H9 (cell line): ENCODE measurements around the gene NLRX1. TPM values are rescaled to one million over a fixed set of nuclear protein-coding genes. Genes with fewer than 3 reads are reported as not detected.
"Not testable (repeated sequence)": the region's sequence is repeated elsewhere in the genome, so short reads cannot be mapped to it uniquely, and the experiment has no call there.

Experiments
- DNase-seq: peaks from one replicate; pipeline ENCODE4 v3.0.0-alpha.2; 2017
- H2AFZ ChIP-seq: one replicate; pipeline ENCODE4 v1.6.1; 2013; ENCODE audit warnings: mild to moderate bottlenecking, low read length, control low read depth, moderate library complexity
- H2AK5ac ChIP-seq: 2 replicates; pipeline ENCODE4 v1.6.1; 2013; ENCODE audit warnings: low read length, control low read depth, mixed read lengths; ENCODE audit not compliant: insufficient read length
- H2BK120ac ChIP-seq: one replicate; pipeline ENCODE4 v1.6.1; 2013; ENCODE audit warnings: low read depth, mild to moderate bottlenecking, low read length, control low read depth, inconsistent platforms; ENCODE audit not compliant: poor library complexity, severe bottlenecking
- H2BK12ac ChIP-seq: 2 replicates; pipeline ENCODE4 v1.6.1; 2013; ENCODE audit warnings: low read length, control low read depth, mixed read lengths, low read depth; ENCODE audit not compliant: insufficient read length
- H2BK15ac ChIP-seq: 2 replicates; pipeline ENCODE4 v1.6.1; 2013; ENCODE audit warnings: low read depth, low read length, control low read depth
- H2BK20ac ChIP-seq: one replicate; pipeline ENCODE4 v1.6.1; 2013; ENCODE audit warnings: low read depth, mild to moderate bottlenecking, low read length, control low read depth, inconsistent platforms; ENCODE audit not compliant: poor library complexity, severe bottlenecking
- H2BK5ac ChIP-seq: 2 replicates; pipeline ENCODE4 v1.6.1; 2013; ENCODE audit warnings: low read length, control low read depth, mixed read lengths; ENCODE audit not compliant: insufficient read length
- H3K14ac ChIP-seq: 2 replicates; pipeline ENCODE4 v1.6.1; 2013; ENCODE audit warnings: low read length, control low read depth; ENCODE audit not compliant: insufficient read depth
- H3K18ac ChIP-seq: 2 replicates; pipeline ENCODE4 v1.6.1; 2013; ENCODE audit warnings: low read depth, mild to moderate bottlenecking, mixed read lengths, low read length, control low read depth; ENCODE audit not compliant: insufficient read length
- H3K23ac ChIP-seq: 2 replicates; pipeline ENCODE4 v1.6.1; 2013; ENCODE audit warnings: low read length, control low read depth, mixed read lengths, low read depth; ENCODE audit not compliant: insufficient read length
- H3K23me2 ChIP-seq: 2 replicates; pipeline ENCODE4 v1.6.1; 2013; ENCODE audit warnings: low read depth, mild to moderate bottlenecking, mixed read lengths, low read length, control low read depth; ENCODE audit not compliant: insufficient read length, poor library complexity, severe bottlenecking
- H3K27ac ChIP-seq: 2 replicates; pipeline ENCODE4 v1.5.1; 2013; ENCODE audit warnings: low read length, control low read depth, mixed read lengths, low read depth; ENCODE audit not compliant: insufficient read length
- H3K27me3 ChIP-seq: 2 replicates; pipeline ENCODE4 v1.6.1; 2013; ENCODE audit warnings: low read length, control low read depth, inconsistent platforms; ENCODE audit not compliant: insufficient read depth
- H3K4ac ChIP-seq: 2 replicates; pipeline ENCODE4 v1.6.1; 2013; ENCODE audit warnings: low read depth, mild to moderate bottlenecking, control low read depth, inconsistent platforms, low read length, moderate library complexity
- H3K4me1 ChIP-seq: 2 replicates; pipeline ENCODE4 v1.6.1; 2013; ENCODE audit warnings: low read length, control low read depth, inconsistent platforms; ENCODE audit not compliant: insufficient read depth
- H3K4me2 ChIP-seq: 2 replicates; pipeline ENCODE4 v1.6.1; 2013; ENCODE audit warnings: low read length, control low read depth, mixed read lengths; ENCODE audit not compliant: insufficient read length, insufficient read depth
- H3K56ac ChIP-seq: 2 replicates; pipeline ENCODE4 v1.6.1; 2013; ENCODE audit warnings: low read depth, mild to moderate bottlenecking, mixed read lengths, low read length, control low read depth; ENCODE audit not compliant: insufficient read length
- H3K79me1 ChIP-seq: 2 replicates; pipeline ENCODE4 v1.6.1; 2013; ENCODE audit warnings: low read depth, mild to moderate bottlenecking, moderate library complexity, low read length, control low read depth, inconsistent platforms; ENCODE audit not compliant: insufficient read depth, poor library complexity, severe bottlenecking
- H3K79me2 ChIP-seq: 2 replicates; pipeline ENCODE4 v1.6.1; 2013; ENCODE audit warnings: low read length, control low read depth, inconsistent platforms; ENCODE audit not compliant: insufficient read depth
- H3K9ac ChIP-seq: 2 replicates; pipeline ENCODE4 v1.6.1; 2013; ENCODE audit warnings: low read length, control low read depth, mixed read lengths; ENCODE audit not compliant: insufficient read length; ENCODE audit errors: extremely low read depth
- H3K9me3 ChIP-seq: one replicate; pipeline ENCODE4 v1.6.1; 2013; ENCODE audit warnings: low read depth, low read length, inconsistent platforms; ENCODE audit not compliant: control insufficient read depth
- H3T11ph ChIP-seq: one replicate; pipeline ENCODE4 v1.6.1; 2013; ENCODE audit warnings: mild to moderate bottlenecking, low read length, control low read depth, inconsistent platforms
- H4K20me1 ChIP-seq: one replicate; pipeline ENCODE4 v1.6.1; 2013; ENCODE audit not compliant: control insufficient read depth, insufficient read length, insufficient read depth
- H4K5ac ChIP-seq: 2 replicates; pipeline ENCODE4 v1.6.1; 2013; ENCODE audit warnings: low read depth, mild to moderate bottlenecking, mixed read lengths, low read length, control low read depth; ENCODE audit not compliant: insufficient read length
- H4K8ac ChIP-seq: replicated peaks from 2 replicates; pipeline ENCODE4 v1.6.1; 2013; ENCODE audit warnings: low read length, control low read depth, mixed read lengths, low read depth; ENCODE audit not compliant: insufficient read length
- H4K91ac ChIP-seq: 2 replicates; pipeline ENCODE4 v1.6.1; 2013; ENCODE audit warnings: low read depth, mild to moderate bottlenecking, moderate library complexity, mixed read lengths, low read length, control low read depth; ENCODE audit not compliant: insufficient read length
- H3K27ac Mint-ChIP-seq, 3 experiments: 2 replicates in 2 of 3; 3 replicates in 1 of 3; pipeline ENCODE4 v1.8.0; 2020 to 2021; ENCODE audit warnings: mixed read lengths in 3 of 3, mild to moderate bottlenecking in 1 of 3, moderate library complexity in 1 of 3
- H3K27me3 Mint-ChIP-seq: 2 replicates; pipeline ENCODE4 v1.8.0; 2021; ENCODE audit warnings: low read depth, mild to moderate bottlenecking, moderate library complexity, mixed read lengths
- H3K36me3 Mint-ChIP-seq, 3 experiments: 2 replicates in 2 of 3; 3 replicates in 1 of 3; pipeline ENCODE4 v1.8.0; 2020 to 2021; ENCODE audit warnings: low read depth in 3 of 3, mixed read lengths in 3 of 3; ENCODE audit not compliant: insufficient read depth in 1 of 3
- H3K4me1 Mint-ChIP-seq, 2 experiments: 2 replicates each; pipeline ENCODE4 v1.8.0; 2020; ENCODE audit warnings: mixed read lengths in 2 of 2
- H3K4me3 Mint-ChIP-seq, 2 experiments: 2 replicates in 1 of 2; 3 replicates in 1 of 2; pipeline ENCODE4 v1.8.0; 2020 to 2021; ENCODE audit warnings: mild to moderate bottlenecking in 2 of 2, mixed read lengths in 2 of 2, moderate library complexity in 1 of 2
- H3K9me3 Mint-ChIP-seq, 2 experiments: 2 replicates in 1 of 2; 3 replicates in 1 of 2; pipeline ENCODE4 v1.8.0; 2020; ENCODE audit warnings: mild to moderate bottlenecking in 2 of 2, mixed read lengths in 2 of 2, moderate library complexity in 1 of 2
- CTCF ChIP-seq: fragments of 200-600 bp; sonication (generic); conservative IDR thresholded peaks from 3 replicates; pipeline ENCODE4 v1.8.0; 2021; ENCODE audit warnings: antibody characterized with exemption, mild to moderate bottlenecking
- WGBS: extraction: QIAGEN DNeasy Blood & Tissue Kit; methylation state at CpG from one replicate; pipeline ENCODE4 v1.1.7; 2013; ENCODE audit warnings: missing lambda C conversion rate, low lambda C conversion rate, mixed read lengths; ENCODE audit not compliant: insufficient read length; ENCODE audit errors: extremely low coverage; 5-methylcytosine and 5-hydroxymethylcytosine counted together
- total RNA-seq: library from RNA; stranded (reverse); gene quantifications from 2 replicates; pipeline ENCODE4 v1.2.1, GENCODE V29; 2021

The NLRX1 gene
- total RNA-seq, 1 experiment from 2014 or later, result 18.2 TPM

GRCh38 chr11:119223856-119224255 lies 55.3 kb downstream of the NLRX1 start:
- no peaks in the 10 kb centered on the region for H3K23me2 ChIP-seq
- peaks cover 12% of the 10 kb centered on the region; the same call in 1 of the 2 replicates for H3K79me2 ChIP-seq
- H3K27me3 ChIP-seq, result no peaks in the 10 kb centered on the region
- H3K4ac ChIP-seq, result no peak overlapping the region
- H2AK5ac ChIP-seq, result no peak overlapping the region
- no peak overlapping the region for H2BK120ac ChIP-seq
- H3K27ac ChIP-seq, result no peak overlapping the region
- H3K9me3 Mint-ChIP-seq, result no peaks in the 10 kb centered on the region
- TF ChIP-seq CTCF, result no peak
- peaks cover 0 to 4% (median 2%) of the 10 kb centered on the region in 3 experiments; a peak in 3 of 7 replicates for H3K36me3 Mint-ChIP-seq
- H3K4me3 Mint-ChIP-seq, result no peak overlapping the region
- H3K14ac ChIP-seq, result no peak overlapping the region
- no peak overlapping the region for H2AFZ ChIP-seq
- no peak for DNase-seq
- no peak overlapping the region for H2BK20ac ChIP-seq
- H4K20me1 ChIP-seq, result no peaks in the 10 kb centered on the region
- no peaks in the 10 kb centered on the region for H3K27me3 Mint-ChIP-seq
- no peak overlapping the region for H3K4me2 ChIP-seq
- H3K27ac Mint-ChIP-seq, result peak overlapping the region in 1 of 3 experiments; percentile 31; a peak in 4 of 7 replicates
- peaks cover 4 to 12% of the 10 kb centered on the region in 2 experiments for H3K4me1 Mint-ChIP-seq
- H4K5ac ChIP-seq, result no peak overlapping the region
- no peak overlapping the region for H3T11ph ChIP-seq
- no peak overlapping the region for H3K56ac ChIP-seq
- H2BK12ac ChIP-seq, result no peak overlapping the region
- no peak overlapping the region for H4K8ac ChIP-seq
- peaks cover 7% of the 10 kb centered on the region for H3K79me1 ChIP-seq
- H4K91ac ChIP-seq, result no peak overlapping the region
- H2BK5ac ChIP-seq, result no peak overlapping the region
- H3K18ac ChIP-seq, result no peak overlapping the region
- H3K9ac ChIP-seq, result no peak overlapping the region
- WGBS, result no CpG with 5 or more reads among the region's 1 CpG
- no peak overlapping the region for H3K23ac ChIP-seq
- no peak overlapping the region for H2BK15ac ChIP-seq
- no peaks in the 10 kb centered on the region; the same call in 1 of the 2 replicates for H3K4me1 ChIP-seq
- H3K9me3 ChIP-seq, result no peaks in the 10 kb centered on the region

GRCh38 chr11:119228535-119229287 lies 60.2 kb downstream of the NLRX1 start:
- H2BK20ac ChIP-seq, H3K23me2 ChIP-seq, H3T11ph ChIP-seq, H3K56ac ChIP-seq, H4K8ac ChIP-seq, H3K4ac ChIP-seq, H3K79me1 ChIP-seq, H4K91ac ChIP-seq, H3K79me2 ChIP-seq, DNase-seq, H3K4me2 ChIP-seq, H3K27ac ChIP-seq, H3K9me3 Mint-ChIP-seq, H3K18ac ChIP-seq, H3K14ac ChIP-seq, H3K23ac ChIP-seq, H2BK120ac ChIP-seq, H3K4me3 Mint-ChIP-seq, H3K9ac ChIP-seq, H3K9me3 ChIP-seq, H2AK5ac ChIP-seq, H2BK5ac ChIP-seq, H3K27me3 Mint-ChIP-seq, H2BK15ac ChIP-seq, H3K27me3 ChIP-seq, H2BK12ac ChIP-seq, H2AFZ ChIP-seq, H4K5ac ChIP-seq, H3K4me1 ChIP-seq, H4K20me1 ChIP-seq: not testable (repeated sequence)
- no CpG with 5 or more reads among the region's 9 CpGs for WGBS
- Mint-ChIP-seq H3K27ac (peak overlapping the region in 1 of 3 experiments; percentile 85; a peak in 3 of 7 replicates), H3K4me1 (peaks cover 9 to 18% of the 10 kb centered on the region in 2 experiments), H3K36me3 (peaks cover 8 to 26% (median 21%) of the 10 kb centered on the region in 3 experiments; a peak in 5 of 7 replicates)
